ENCODE measurements around the gene SLC12A7.
A peak's percentile ranks its signal among the peaks of the same experiment; 100 is the strongest.
"Not testable (repeated sequence)": the region's sequence is repeated elsewhere in the genome, so short reads cannot be mapped to it uniquely, and the experiment has no call there.

SLC12A7 gene

DNA sequence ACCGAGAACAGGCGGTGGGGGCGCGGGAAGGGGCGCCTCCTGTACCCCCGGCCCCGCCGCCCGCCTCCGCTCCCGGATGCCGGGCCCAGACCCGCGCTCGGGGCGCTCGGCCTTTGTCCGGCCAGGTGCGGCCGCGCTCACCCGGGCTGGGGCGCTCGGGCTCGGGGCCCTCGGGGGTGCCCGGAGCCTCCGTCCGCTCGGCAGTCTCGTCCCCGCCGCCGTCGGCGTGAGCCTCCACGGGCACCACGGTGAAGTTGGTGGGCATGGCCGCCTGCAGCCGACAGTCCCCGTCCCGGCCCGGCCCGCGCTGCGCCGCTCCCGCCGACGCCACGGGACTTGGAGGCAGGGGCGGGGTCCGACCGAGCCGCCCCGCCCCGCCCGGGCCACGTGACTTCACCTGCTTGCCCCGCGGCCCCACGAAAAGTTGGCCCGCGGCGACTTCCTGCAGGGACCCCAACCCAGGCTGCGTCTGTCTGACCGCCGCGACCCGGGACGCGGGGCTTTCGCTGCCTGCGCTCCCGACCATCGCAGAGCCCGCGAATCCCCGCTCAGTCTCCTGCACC lies at the start of gene SLC12A7:
Gene SLC12A7, minus strand, starts transcription at position 337 of the 563 bp plus-strand sequence. Its CDS starts 72 bp downstream, at position 265.
- peak; percentile 56 for DNase-seq (ENCODE audit: low spot score)

DNA sequence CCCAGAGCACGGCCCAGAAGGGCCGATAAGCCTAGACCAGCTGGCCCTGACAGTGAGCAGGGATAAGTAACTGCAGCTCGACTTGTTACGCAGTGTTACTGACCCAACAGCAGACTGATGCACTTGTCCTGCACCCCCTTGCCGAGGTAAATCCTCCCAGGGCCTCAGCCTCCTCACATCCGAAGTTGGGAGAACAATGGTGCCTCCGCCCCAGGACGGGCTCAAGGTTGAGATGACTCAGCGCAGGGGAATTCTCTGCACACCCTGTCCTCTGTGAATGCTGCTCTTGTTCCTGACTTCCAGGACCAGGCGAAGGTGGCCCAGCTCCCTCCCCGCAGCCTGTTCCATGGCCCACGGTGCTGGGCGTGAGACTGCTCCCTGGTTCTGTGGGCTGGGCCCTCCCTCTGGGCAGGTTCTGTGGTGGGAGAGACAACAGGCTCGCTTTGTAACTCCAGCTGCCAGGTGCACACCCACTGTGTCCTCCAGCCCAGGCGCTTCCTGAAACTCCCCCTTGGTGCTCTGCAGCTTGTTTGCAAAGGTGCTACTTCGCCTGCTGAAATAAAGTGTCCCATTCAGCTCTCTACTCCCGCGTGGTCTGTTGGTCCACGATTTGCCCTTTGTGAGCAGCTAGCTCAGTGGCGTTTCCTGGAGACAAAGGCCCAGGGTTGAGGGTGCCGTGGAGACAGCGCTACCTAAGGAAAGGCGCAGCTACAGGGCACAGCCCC lies 49.4 kb upstream of the SLC12A7 start:
- DNase-seq (ENCODE audit: low spot score), result no peak

DNA sequence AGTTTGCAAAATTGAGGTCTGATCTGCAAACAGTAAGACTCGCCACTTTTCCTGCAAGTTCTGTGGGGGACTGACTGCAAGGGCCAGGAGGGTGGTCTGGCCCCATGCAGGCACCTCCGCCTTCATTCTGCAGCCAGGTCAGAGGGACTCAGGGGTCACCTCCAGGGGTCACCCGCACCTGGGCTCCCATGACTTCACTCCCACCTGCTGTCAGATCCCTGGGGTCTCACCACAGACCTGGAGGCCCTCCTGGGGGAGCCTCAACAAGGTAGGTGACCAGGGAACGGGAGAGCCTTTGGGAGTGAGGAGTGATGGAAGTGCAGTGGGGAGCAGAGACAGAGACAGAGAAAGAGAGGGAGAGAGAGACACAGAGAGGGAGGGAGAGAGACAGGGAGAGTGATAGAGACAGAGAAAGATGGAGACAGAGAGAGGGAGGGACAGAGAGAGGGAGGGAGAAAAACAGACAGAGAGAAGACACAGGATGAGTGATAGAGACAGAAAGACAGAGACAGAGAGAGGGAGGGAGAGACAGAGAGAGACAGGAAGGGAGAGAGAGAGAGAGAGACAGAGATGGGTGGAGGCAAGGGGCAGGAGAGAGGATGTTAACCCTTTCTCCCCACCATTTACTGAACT lies 48.0 kb upstream of the SLC12A7 start:
- no peak for DNase-seq (ENCODE audit: low spot score)

DNA sequence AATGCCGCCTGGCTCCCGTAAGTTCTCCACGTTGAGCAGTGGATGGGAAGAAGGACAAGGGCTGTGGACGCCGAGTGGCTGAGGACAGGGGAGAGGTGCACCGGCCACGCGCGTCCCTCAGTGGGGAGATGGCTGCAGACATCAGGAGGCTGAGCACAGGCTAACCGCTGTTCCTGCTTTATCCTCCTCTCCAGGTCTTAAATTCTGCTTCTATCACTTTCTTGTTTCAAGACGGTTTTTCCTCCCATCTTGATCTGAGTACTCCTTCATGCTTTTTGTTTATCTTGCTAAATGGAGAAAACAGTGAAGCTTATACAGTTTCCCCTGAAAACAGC lies 47.4 kb upstream of the SLC12A7 start:
- DNase-seq (ENCODE audit: low spot score), result no peak

DNA sequence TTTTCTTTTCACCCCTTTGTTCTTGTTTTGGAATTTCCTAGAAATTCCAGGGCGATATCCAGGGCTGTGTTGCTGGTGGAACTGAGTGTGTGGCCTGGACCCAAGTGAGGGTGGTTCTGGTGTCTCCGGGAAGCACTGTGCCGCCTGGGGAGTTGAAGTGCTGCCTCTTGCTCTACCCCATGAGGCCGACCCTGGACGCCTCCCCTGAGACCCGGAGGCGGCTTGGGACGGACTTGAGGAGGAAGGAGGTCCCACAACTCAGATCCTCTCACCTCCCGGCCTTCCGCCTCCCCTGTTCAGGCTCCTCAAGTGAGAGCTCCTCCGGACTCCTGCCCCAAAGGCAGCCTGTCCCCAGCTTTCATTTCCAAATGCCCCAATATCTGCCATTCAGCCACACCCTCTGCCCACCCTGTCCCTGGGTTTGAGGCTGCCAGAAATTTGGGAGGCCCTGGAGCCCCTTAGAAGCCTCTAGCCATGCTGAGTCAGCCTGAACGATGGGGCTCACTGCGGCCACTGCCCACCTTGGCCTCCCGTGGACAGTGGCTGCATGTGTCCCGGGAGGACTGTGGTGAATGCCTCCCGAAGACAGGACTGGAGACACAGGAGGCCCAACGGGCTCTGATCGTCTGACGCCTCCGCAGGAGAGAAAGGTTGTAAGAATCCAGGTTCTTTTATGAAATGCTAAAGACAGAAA lies 46.9 kb upstream of the SLC12A7 start:
- DNase-seq (ENCODE audit: low spot score), result no peak

DNA sequence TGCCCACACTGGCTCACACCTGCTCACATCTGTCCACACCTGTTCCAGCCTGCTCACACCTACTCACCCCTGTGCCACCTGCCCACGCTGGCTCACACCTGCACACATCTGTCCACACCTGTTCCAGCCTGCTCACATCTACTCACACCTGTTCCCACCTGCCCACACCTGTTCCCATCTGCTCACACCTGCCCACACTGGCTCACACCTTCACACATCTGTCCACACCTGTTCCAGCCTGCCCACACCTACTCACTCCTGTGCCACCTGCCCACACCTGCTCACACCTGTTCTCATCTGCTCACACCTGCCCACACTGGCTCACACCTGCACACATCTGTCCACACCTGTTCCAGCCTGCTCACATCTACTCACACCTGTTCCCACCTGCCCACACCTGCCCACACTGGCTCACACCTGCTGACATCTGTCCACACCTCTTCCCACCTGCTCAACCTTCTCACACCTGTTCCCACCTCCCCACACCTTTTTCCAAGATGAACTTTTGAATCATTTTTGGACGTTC lies 45.7 kb upstream of the SLC12A7 start:
- not testable (repeated sequence) for DNase-seq (ENCODE audit: low spot score)

DNA sequence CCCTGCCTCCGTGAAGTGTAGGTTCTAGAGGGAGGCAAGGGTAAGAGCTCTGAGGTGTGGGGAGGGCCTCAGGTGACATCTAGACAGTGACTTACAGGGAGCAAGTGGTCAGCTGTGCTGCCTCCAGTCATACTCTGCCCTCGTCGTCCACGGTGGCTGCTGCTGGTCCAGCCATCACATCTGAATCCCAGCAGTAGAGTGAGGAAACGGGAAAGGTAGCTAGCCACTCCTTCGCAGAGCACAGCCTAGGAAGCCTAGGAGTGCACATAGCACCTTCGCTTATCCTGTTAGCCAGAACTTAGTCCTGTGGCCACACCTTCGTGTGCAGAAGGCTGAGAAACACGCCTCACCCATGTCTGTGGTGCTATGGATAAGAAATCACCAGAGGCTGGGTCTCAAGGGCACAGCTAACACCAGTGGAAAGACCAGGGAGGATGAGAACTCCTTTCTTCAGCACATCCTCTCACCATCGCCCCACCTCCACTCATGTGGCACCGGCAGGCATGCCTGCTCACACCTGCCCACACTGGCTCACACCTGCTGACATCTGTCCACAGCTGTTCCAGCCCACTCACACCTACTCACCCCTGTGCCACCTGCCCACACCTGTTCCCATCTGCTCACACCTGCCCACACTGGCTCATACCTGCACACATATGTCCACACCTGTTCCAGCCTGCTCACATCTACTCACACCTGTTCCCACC lies 45.0 kb upstream of the SLC12A7 start:
- no peak for DNase-seq (ENCODE audit: low spot score)

DNA sequence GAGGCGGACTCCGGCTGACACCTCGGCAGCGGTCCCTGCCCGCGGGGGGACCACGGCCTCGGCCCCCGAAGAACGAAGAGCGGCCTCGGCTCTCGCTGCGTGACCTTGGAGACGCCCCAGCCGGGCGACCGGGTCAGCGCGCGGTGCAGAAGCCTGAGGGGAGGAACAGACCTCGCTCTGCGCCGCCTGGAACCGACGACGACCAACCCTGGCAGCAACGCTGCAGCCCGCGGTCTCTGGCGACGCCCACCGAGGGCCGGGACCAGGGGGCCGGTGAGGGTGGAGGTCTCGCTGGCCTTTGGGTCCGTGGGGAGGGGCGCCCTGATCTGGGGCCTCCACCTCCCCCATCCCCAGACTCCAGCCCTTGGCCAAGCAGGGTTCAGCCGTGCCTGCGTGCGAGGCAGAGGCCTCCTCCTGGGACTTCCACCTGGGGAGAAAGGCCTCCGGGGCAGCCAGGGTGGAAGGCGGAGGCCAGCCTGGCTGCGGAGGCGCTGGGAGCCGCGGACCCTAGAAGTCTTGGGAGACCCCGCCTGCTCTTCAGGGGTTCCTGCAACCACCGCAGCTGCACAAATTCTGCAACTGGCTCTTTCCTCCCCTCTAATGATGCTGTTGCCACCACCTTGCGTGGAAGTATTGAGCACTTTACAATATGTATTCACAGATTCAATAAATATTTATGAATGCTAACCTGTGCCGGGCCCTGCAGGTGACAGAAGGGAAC lies 44.3 kb upstream of the SLC12A7 start:
- no peak for DNase-seq (ENCODE audit: low spot score)

DNA sequence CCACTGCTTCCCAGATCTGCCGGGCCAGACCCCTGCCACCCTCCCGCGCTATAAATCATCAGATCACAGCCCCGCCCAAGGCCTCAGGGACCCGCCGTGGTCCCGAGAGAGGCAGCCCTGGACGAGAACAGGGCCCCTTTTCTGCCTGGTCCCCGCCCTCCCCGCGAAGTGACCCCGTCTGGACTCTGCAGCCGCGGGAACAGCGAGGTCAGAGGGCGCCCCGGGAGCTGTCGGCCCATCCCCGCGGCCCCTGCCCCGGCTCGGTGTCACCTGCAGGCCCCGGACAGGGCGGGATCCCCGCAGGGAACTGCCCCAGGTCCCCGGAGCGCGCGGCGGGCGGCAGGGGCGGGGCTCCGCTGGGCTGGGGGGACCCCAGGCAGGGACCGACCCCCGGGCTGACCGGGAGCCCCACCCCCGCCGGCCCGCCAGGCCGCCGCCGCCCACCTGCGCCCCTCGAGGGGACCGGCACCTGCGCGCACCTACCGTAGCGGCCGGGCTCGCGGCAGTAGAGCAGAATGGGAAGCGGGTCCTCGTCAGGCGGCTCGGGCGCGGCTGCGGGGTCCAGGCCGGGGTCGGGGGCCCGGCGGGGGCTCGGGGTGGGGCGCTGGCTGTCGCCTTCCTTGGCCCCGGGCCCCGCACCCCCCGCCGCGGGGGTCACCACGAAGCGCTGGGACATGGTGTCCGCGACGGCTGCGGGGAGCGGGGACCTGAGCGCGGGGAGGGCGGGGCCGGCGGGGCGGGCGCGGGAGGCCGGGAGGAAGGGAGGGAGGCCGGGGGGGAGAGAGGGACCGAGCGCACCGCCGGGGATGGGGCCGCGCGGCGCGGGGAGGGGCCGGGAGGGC lies 43.5 kb upstream of the SLC12A7 start:
- DNase-seq (ENCODE audit: low spot score), result no peak

DNA sequence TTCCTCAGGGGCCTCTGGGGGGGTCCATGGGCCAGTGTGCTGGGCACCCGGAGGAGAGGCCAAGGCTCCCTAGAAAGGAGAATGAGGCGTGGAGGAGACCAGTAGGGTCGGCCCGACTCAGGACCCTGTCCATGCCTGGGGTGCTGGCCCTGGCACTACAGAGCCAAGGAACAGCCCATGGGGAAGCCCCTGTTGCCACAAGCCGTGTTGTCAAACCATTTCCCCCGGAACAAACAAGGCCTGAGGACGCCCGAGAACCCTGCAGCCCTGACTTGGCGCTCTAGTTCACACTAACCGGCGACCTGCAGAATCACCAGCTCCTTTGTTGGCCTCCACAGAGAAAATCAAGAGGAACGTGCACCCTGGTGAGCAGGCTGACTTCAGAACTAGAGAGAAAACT lies 41.6 kb upstream of the SLC12A7 start:
- no peak for DNase-seq (ENCODE audit: low spot score)

DNA sequence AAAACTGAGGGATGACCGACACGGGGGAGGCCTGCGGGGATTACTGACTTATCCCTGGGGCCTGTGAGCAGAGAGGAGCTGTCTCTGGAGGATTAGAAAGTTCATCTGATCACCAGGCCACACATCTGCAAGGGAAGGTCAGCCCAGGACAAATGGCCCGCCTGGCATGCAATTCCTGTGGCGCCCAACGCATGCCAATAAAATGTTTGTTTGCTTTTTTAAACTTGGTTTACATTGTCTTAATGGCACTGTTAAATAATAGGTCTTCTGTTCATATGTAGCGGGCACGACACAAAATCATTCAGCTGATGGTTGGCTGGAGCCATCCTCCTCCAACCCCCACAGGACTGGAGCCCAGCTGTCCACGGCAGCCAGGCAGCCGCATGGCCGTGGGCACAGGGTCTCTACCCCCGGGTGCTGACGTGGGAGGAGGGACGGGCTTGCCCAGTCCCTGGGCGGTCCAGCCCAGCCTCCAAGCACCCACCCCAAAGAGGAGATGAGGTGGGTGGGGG lies 41.0 kb upstream of the SLC12A7 start:
- DNase-seq (ENCODE audit: low spot score), result no peak

DNA sequence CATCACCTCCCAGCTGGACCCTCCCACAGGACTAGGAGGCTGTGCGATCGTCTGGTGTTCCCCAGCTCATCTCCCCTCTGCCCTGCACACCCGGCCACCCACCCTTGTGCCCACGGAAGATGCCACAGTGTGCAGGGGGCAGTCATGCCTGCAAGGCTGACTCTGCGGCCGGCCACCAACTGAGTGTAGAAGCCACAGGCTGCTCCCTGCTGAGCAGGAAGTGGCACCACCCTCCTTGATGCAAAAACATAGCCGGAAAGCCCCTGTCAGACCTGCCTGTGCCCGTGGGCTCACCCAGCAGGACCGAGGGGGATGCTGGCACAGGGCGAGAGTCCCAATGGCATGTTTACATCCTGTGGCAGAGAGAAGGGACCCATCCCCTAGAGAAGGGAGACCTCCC lies 40.3 kb upstream of the SLC12A7 start:
- no peak for DNase-seq (ENCODE audit: low spot score)

DNA sequence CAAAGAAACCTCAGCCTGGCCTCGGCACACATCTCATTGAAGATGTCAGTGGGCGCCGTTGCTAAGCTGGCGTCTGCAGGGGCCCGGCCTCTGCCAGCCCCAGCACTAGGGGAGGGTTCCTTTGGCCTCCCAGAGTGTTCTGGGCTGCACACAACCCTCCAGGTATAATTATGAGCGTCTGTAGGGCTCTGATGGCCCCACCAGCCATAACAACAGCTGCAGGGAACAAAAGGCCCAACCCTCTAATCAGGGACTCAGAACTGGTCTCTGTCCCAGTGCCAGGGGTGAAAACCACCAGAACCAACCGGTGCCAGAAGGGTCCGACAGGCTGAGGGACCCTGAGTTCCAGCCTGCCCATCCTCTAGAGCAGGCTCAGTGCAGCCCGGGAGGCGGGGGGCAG lies 39.5 kb upstream of the SLC12A7 start:
- DNase-seq (ENCODE audit: low spot score), result no peak

DNA sequence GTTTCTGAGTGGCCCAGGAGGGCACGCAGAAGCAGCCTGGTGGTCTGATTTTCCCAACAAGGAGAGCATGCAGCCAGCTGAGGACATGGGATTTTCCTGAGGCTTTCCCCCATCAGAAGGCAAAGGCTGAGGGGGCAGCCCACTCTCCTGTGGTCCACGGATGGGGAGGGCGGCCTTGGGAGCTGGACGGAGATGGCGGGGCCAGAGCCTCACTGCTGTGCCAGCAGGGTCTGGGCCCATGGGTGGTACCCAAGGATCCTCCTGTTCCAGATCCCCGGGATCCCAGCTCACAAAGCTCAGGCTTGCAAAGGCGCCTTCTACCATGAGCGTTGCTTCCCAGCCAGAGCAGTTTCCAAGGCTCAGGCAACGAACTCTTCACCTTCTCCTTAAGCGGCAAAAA lies 39.0 kb upstream of the SLC12A7 start:
- no peak for DNase-seq (ENCODE audit: low spot score)

DNA sequence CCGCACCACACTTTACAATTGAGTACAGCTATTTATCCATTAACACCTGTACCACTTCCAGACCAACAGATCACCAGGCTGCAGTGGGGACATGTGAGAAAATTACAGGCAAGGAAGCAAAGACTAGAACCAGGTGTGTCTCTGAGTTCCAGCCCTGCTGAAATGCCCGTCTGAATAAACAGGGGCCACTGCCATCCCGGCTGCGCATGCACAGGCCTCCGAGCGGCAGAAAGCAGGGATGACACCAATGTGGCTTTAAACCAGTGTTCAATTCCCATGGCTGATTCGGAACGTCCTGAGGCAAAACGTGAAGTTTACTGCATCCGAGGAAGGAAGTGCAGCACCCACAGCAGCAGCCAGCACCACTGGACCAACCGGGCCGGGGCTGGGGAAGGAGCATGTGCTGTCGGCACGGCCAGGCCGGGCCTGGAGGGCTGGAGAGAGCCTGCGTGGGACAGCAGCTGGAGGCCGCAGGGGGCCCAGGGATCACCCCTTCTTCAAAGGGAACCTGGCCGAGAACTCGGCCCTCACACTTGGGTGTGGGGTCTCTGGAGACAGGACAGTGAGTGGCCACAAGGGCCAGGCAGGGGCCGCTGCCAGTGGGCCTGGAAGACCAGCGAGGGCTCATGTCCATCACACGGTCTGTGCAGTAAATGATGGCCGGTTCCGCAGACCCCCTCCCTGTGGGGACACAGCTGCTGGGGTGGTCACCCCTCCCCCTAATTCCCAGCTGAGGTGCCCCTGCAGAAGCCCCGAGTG lies 33.0 kb upstream of the SLC12A7 start:
- no peak for DNase-seq (ENCODE audit: low spot score)

DNA sequence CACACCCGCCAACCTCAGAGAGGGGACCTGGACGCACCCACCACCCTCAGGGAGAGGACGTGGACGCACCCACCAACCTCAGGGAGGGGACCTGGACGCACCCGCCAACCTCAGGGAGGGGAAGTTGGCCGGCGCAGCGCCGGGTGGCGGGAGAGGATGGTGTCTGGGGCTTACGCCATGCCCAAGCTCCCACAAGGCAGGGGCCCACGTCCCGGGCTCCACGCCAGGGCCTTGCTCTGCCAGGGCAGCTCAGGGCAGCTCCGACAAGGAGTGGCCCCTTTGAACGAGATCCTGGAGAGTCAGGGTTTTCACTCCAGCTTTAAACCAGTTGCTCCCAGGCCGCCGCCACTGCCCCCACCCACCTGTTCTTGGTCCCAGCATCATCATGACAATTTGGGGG lies 32.2 kb upstream of the SLC12A7 start:
- no peak for DNase-seq (ENCODE audit: low spot score)

DNA sequence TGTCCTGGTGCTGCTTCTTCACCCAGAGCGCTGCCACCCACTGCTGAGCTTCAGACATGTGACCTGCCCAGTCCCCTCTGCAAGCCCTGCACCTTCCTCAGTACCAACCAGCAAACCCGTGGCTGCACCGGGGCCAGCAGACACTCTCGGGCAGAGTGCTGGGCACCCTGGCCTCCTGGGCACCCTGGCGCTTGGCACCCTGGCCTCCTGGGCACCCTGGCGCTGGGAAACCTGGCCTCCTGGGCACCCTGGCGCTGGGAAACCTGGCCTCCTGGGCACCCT lies 31.7 kb upstream of the SLC12A7 start:
- DNase-seq (ENCODE audit: low spot score), result no peak

DNA sequence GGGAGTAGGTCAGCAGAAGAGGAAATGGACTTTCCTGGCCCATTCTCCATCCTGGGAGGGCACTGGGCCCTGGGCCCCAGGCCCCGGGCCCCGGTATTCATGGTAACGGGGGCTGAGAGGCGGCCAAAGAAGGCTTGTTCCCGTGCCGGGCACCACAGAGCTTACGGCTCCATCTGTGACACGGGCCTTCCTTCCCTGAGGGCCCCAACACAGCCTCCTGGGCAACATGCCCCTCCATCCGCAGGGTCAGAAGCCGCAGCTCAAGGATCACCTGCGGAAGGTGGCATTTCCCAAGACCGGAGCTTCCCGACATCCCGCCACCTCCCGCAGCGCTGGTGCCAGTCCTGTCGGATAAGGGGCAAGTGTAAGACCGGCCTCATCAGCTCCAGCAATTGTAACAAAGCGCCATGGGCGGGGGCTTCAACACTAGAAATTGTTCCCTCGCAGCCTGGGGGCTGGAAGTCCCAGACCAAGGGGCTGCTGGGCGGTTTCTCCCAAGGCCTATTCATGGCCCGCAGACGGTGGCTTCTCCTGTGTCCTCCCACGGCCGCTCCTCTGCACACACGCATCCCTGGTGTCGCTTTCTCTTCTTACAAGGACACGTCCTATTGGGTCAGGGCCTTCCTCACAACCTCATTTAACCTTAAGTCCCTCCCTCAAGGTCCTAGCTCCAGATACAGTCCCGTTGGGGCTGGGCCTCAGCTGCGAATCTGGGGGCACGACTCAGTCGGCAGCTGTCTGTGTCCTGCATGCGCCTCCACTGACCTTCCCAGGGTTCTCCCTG lies 31.2 kb upstream of the SLC12A7 start:
- DNase-seq (ENCODE audit: low spot score), result no peak

DNA sequence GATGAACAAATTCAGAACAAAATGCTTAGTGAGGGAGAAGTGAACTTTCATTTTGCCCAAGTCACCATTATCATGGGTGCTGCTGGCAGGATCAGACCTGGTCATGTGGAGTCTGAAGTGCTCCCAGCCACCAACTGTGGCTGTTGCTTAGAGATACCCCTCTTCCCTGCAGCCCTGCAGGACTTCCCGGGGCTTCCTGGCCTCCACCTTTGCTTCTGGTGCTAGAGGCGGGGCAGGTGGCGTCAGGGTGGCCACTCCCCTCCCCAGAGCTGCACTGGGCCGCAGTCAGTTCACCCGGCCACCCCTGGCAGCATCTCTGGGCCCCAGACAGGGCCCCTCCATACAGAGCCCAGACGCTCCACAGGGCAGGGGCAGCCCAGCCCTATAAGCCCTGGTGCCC lies 30.0 kb upstream of the SLC12A7 start:
- no peak for DNase-seq (ENCODE audit: low spot score)

Data from hematopoietic multipotent progenitor cell treated with erythropoietin and hydrocortisone succinate and interleukin-3 and kit ligand, for 17 days (in vitro differentiated cells).